GM12874 (cell line): ENCODE results near the gene NAT14.

Experiments used
- CTCF ChIP-seq: IDR thresholded peaks from 2 replicates; pipeline ENCODE4 v1.5.1; 2011; ENCODE audit warnings: low read depth, mild to moderate bottlenecking, control low read depth, low read length, moderate library complexity; ENCODE audit not compliant: insufficient read depth

The NAT14 gene

GRCh38 chr19:55487924-55488687 lies 3.1 kb downstream of the NAT14 start, which contains the start of gene SSC5D:
Gene SSC5D, plus strand, starts transcription at chr19:55488436. Its CDS starts 154 bp downstream, at chr19:55488590.
- no peak for TF ChIP-seq CTCF

GRCh38 chr19:55488986-55489710 lies 4.2 kb downstream of the NAT14 start:
- TF ChIP-seq CTCF: no peak

- TF ChIP-seq CTCF: no peak
These were observed 4.9 kb downstream of the NAT14 start for GRCh38 chr19:55489711-55490477.

- no peak for TF ChIP-seq CTCF
These were observed 5.8 kb downstream of the NAT14 start for GRCh38 chr19:55490478-55491432.

GRCh38 chr19:55491546-55492360 lies 6.8 kb downstream of the NAT14 start:
- TF ChIP-seq CTCF: no peak

DNA sequence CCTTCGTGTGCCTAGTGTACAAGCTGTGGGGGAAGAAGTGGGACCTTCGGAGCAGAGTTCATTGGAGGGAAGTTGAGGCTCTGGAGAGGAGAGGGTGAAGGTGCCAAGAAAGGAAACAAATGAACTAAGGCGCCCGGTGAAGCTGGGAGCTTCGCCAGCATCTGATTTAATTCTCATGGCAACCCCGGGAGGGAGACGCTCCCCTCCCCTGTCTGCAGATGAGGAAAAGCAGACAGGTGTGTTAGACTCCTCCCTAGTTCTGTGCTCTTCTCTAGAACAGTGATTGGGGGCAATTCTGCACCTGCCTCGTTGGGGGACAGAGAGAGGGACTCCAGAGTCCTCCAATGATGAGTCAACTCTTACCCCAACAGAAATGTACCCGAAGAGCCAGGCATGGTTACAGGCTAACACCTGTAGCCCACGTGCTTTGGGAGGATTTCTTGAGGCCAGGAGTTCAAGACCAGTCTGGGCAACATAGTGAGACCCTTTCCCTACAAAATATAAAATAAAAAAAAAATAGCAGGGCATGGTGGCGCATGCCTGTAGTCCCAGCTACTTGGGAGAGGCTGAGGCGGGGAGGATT lies 7.5 kb downstream of the NAT14 start:
- no peak for TF ChIP-seq CTCF
